ENCODE measurements around the gene COA1. TPM values are rescaled to one million over a fixed set of nuclear protein-coding genes. Genes with fewer than 3 reads are reported as not detected.

The COA1 gene
- total and polyA plus RNA-seq, 9 donors = 33.2 to 67.7 (median 51.7) TPM

GRCh38 chr7:43729924-43730248 lies 563 bp upstream of the COA1 start:
- WGBS, 3 donors = 14 to 20% (median 15%) methylated on average over 4 of the region's 4 CpGs
- H3K36me3 ChIP-seq = no peaks in the 10 kb centered on the region
- peaks cover 1% of the 10 kb centered on the region for H3K4me1 ChIP-seq (ENCODE audit: insufficient read depth)
- H3K9me3 ChIP-seq = no peaks in the 10 kb centered on the region
- peak overlapping the region; percentile 46 to 54 for H3K27ac ChIP-seq
- DNase-seq = no peak
- peak overlapping the region; percentile 75 for H3K4me3 ChIP-seq
- TF ChIP-seq CTCF (IDR thresholded peaks at IDR 0.05) = no peak
- no peak for TF ChIP-seq EP300 (IDR thresholded peaks at IDR 0.05)
- TF ChIP-seq POLR2A (IDR thresholded peaks at IDR 0.05) = no peak
- intact Hi-C loops (cut with DNase I) = loop anchor here in 1 of 4 donors (5.0 kb wide), 1 partner anchor 107 kb away; no protein-coding TSS in a partner anchor
- no peaks in the 10 kb centered on the region for H3K27me3 ChIP-seq

GRCh38 chr7:43727494-43727893 lies 1.8 kb downstream of the COA1 start:
- Histone ChIP-seq H3K4me1 (ENCODE audit: insufficient read depth) (peaks cover 3% of the 10 kb centered on the region), H3K36me3 (no peaks in the 10 kb centered on the region), H3K27me3 (no peaks in the 10 kb centered on the region), H3K27ac (no peak overlapping the region), H3K9me3 (no peaks in the 10 kb centered on the region), H3K4me3 (no peak overlapping the region)
- no peak for DNase-seq
- WGBS, 3 donors = 12 to 59% (median 44%) methylated on average over 1 of the region's 1 CpG
- TF ChIP-seq POLR2A (IDR thresholded peaks at IDR 0.05) (no peak), EP300 (IDR thresholded peaks at IDR 0.05) (no peak), CTCF (IDR thresholded peaks at IDR 0.05) (no peak)
- intact Hi-C loops (cut with DNase I) = loop anchor here in 1 of 4 donors (5.0 kb wide), 1 partner anchor 110 kb away; no protein-coding TSS in a partner anchor

DNA sequence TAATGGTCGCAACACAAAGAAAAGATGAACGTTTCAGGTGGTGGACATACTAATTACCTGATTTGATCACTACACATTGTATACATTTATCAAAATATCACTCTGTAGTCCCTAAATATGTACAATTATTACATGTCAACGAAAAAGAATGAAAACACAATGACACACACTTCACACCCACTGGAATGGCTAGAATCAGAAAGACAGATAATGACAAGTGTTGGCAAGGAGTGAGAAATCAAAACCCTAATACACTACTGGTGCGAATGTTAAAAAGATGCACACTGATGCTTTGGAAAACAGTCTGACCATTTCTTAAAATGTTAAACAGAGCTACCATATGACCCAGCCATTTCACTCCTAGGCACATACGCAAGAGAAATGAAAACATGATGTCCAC lies 2.3 kb downstream of the COA1 start:
- no peak for DNase-seq
- no peak overlapping the region for H3K27ac ChIP-seq
- 87 to 91% (median 88%) methylated on average over 5 of the region's 5 CpGs for WGBS, 3 donors
- H3K36me3 ChIP-seq = no peaks in the 10 kb centered on the region
- H3K4me3 ChIP-seq = no peak overlapping the region
- no peaks in the 10 kb centered on the region for H3K27me3 ChIP-seq
- intact Hi-C loops (cut with DNase I) = loop anchor here in 1 of 4 donors (5.0 kb wide), 1 partner anchor 110 kb away; no protein-coding TSS in a partner anchor
- TF ChIP-seq CTCF (IDR thresholded peaks at IDR 0.05) = no peak
- TF ChIP-seq EP300 (IDR thresholded peaks at IDR 0.05) = no peak
- TF ChIP-seq POLR2A (IDR thresholded peaks at IDR 0.05) = no peak
- no peaks in the 10 kb centered on the region for H3K9me3 ChIP-seq
- peaks cover 3% of the 10 kb centered on the region for H3K4me1 ChIP-seq (ENCODE audit: insufficient read depth)

- no peaks in the 10 kb centered on the region for H3K9me3 ChIP-seq
- TF ChIP-seq EP300 (IDR thresholded peaks at IDR 0.05) (no peak), CTCF (IDR thresholded peaks at IDR 0.05) (no peak), POLR2A (IDR thresholded peaks at IDR 0.05) (no peak)
- 22 to 32% (median 24%) methylated on average over 4 of the region's 4 CpGs for whole genome bisulfite sequencing, 3 donors
- no peak overlapping the region for H3K27ac ChIP-seq
- no peak for DNase-seq
- H3K27me3 ChIP-seq = no peaks in the 10 kb centered on the region
- peaks cover 3% of the 10 kb centered on the region for H3K4me1 ChIP-seq (ENCODE audit: insufficient read depth)
- intact Hi-C loops (cut with DNase I) = loop anchor here in 1 of 4 donors (5.0 kb wide), 1 partner anchor 111 kb away; no protein-coding TSS in a partner anchor
- H3K4me3 ChIP-seq = no peak overlapping the region
- no peaks in the 10 kb centered on the region for H3K36me3 ChIP-seq
These were observed 2.9 kb downstream of the COA1 start for GRCh38 chr7:43726466-43726865.

Measured in ovary (tissue), 9 donors.